Fibroblast of villous mesenchyme (primary cell): ENCODE data around the gene FAM81A. TPM values are rescaled to one million over a fixed set of nuclear protein-coding genes. Genes with fewer than 3 reads are reported as not detected.
A peak's percentile ranks its signal among the peaks of the same experiment; 100 is the strongest.

Source experiments
- DNase-seq: peaks from one replicate; pipeline ENCODE4 v3.0.0-alpha.2; 2010; ENCODE audit warnings: low read depth
- H3K4me3 ChIP-seq: 2 replicates; pipeline ENCODE4 v1.5.1; 2011; ENCODE audit warnings: low read depth, mild to moderate bottlenecking, low read length
- total RNA-seq: library from RNA; depleted of rRNA; stranded (reverse); fragments of >200 nt; gene quantifications from 2 replicates; pipeline ENCODE4 v1.2.3, GENCODE V29; 2012
- TF ChIP-seq, protein P1 (sequence below): IDR thresholded peaks from 2 replicates; pipeline ENCODE4 v1.5.1; 2012; ENCODE audit warnings: low read depth, mild to moderate bottlenecking, low read length; ENCODE audit not compliant: insufficient read depth

The FAM81A gene
- under 0.01 TPM in 2 replicates for total RNA-seq

DNA sequence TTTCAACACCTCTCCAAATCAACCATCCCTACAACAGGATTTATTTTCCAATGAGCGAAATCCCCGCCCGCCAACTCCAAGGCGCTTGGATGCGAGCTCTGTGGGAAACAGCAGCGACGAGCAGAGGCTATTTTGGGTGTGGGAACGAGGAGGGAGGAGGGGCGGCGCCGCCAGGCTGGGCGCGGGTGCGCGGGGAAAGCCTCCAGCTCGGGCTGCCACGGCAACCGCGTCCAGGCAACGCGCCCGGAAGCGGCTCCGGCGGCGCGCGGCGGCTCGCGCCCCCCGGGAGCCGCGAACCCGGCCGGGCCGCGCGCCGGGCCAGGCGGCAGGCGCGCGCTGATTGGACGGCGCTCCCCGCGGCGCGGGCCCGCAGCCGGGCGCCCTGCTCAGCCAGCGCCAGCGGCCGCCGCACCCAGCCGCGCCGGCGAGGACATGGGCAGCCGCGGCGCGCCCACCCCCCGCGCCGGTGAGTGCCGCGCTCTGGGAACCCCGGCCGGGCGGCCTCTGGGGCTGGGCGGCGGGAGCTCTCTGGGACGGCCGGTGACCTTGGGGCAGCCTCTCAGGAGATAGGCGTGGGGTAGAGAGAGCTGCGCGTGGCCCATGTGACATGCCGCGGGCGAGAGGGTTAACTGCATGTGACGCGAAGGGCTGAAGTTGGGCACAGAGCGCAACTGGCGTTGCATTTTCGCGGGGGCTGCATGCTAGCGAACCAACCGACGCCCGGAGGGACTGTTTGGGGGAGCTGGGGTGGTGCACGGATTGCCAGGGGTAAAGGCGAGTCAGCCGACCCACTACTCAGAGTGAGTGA, at the start of gene FAM81A:
TSS of gene FAM81A (plus strand) at position 370 of the 808 bp plus-strand sequence. CDS start 20,441 bp downstream, outside the sequence.
- TF ChIP-seq, protein P1, sequence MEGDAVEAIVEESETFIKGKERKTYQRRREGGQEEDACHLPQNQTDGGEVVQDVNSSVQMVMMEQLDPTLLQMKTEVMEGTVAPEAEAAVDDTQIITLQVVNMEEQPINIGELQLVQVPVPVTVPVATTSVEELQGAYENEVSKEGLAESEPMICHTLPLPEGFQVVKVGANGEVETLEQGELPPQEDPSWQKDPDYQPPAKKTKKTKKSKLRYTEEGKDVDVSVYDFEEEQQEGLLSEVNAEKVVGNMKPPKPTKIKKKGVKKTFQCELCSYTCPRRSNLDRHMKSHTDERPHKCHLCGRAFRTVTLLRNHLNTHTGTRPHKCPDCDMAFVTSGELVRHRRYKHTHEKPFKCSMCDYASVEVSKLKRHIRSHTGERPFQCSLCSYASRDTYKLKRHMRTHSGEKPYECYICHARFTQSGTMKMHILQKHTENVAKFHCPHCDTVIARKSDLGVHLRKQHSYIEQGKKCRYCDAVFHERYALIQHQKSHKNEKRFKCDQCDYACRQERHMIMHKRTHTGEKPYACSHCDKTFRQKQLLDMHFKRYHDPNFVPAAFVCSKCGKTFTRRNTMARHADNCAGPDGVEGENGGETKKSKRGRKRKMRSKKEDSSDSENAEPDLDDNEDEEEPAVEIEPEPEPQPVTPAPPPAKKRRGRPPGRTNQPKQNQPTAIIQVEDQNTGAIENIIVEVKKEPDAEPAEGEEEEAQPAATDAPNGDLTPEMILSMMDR = no peak
- DNase-seq = peak; percentile 78
- peak within 1 kb of the TSS; percentile 60 for H3K4me3 ChIP-seq

DNA sequence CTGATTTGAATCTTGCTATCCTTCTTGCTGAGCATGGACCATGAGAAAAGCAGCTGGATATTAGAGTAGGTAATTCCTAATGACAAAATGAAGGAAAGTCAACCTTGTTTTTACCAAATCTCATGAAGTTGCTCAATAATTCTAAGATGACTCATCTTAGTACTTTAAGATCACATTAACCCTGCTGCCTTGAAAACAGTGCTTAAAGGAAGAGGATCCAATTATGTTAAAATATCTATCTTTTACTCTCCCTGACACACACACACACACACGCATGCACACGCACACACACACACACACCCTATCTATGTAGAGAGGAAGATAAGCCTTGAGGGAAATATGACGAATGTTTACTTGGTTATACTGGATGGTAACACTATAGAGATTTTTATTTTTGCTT, 49.3 kb upstream of the FAM81A start:
- H3K4me3 ChIP-seq = no peak overlapping the region
- peak; percentile 73 for DNase-seq
- TF ChIP-seq, protein P1 = no peak

DNA sequence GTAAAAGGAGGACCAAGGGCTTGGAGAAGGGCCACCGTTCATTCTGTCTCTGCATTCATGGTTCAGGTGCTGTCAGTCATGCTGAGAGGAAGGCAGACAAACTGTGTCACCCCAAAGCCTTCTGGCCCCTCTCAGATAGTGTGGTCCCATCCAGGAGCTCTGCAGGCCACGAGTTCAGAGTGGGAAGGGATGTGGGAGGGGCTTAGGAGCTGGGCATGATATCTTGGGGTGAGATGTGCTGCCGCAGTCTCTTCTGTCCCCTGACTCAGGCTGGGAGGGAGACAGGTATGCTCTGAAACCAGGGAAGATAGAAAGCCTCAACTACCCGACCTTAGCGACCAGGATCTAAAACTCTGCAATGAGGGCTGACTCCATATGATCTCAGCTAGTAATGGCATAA, 45.7 kb upstream of the FAM81A start:
- TF ChIP-seq, protein P1 = no peak
- H3K4me3 ChIP-seq = no peak overlapping the region
- DNase-seq = no peak

DNA sequence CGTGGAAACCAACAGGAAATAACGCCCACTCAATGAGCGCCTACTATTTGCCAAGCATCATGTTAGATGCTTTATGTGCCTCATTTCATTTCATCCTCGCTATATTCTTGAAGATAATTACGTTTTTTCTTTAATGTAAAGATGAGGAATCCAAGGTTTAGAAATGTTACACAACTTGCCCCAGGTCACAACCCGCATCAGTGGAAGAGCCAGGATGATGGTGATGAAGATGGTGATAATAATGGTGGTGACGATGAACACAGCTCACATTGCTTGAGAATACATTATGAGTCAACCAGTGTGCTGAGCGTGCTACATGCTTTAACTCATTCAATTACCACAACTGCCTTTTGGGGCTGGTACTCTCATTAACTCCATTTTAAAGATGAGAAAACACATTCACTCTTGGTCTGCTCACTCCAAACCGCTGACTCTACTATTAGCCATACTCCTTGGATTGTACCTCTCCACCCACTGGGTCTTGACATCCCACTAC, 43.8 kb upstream of the FAM81A start:
- no peak for DNase-seq
- no peak overlapping the region for H3K4me3 ChIP-seq
- TF ChIP-seq, protein P1 = no peak

DNA sequence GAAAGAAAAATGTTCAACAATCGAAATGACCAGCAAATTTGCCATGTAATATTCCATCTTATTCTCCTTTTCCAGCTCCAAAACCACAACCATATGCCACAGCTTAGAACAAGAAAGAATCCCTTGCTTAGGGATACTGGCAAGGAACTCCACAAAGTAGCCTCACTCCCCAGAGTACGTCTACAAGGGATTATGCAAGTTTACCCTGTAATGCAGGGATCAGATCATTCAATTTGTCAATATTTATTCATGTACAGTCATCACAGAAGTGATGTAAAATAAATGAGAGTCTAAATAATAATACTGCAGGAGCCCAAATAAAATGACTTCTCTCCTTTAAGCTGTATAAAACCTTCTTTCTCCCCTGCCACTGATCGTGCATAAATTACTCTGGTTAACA, 41.8 kb upstream of the FAM81A start:
- TF ChIP-seq, protein P1 = no peak
- DNase-seq = no peak
- H3K4me3 ChIP-seq = no peak overlapping the region

DNA sequence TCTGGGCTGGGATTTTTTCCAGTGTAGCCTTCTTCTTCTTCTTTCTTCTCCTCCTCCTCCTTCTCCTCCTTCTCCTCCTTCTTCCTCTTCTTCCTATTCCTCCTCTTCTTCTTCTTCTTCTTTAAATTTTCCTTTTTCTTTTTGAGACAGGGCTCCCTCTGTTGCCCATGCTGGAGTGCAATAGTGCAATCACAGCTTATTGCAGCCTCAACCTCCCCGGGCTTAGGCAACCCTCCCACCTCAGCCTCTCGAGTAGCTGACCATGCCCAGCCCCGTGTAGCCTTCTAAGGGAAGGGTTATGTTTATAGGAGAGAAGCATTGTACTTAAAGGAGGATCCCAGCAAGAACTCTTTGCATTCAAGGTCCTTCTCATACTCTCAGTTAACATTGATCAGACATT, 41.3 kb upstream of the FAM81A start:
- no peak overlapping the region for H3K4me3 ChIP-seq
- TF ChIP-seq, protein P1 = peak; percentile 14
- no peak for DNase-seq
